IMR-90 (cell line): Measurements from ENCODE around the gene SHISA3. TPM values are rescaled to one million over a fixed set of nuclear protein-coding genes. Genes with fewer than 3 reads are reported as not detected.

Experiments used
- polyA plus RNA-seq, 3 experiments: library from polyadenylated mRNA; depleted of rRNA; stranded (reverse); fragments of >200 nt; gene quantifications; 2 replicates each; pipeline ENCODE4 v1.2.3, GENCODE V29; 2012; ENCODE audit warnings: low replicate concordance in 1 of 3
- total RNA-seq: library from RNA; depleted of rRNA; stranded (reverse); fragments of >200 nt; gene quantifications from 2 replicates; pipeline ENCODE4 v1.2.3, GENCODE V29; 2012; rRNA removed

Gene SHISA3
- total and polyA plus RNA-seq, 2 of the 4 experiments (the other 2 are of a cell fraction) = 0.18 to 0.77 TPM

Other genes with a start within 250 kb of the SHISA3 start
- gene BEND4, start 244.8 kb upstream of the SHISA3 start, total RNA-seq = not detected in 2 replicates
- not detected in 2 replicates for gene BEND4, start 244.8 kb upstream of the SHISA3 start, polyA plus RNA-seq (2012; rRNA removed)